A549 (cell line): Measurements from ENCODE around the gene CIDEA.

Experiments used
- GATA3 ChIP-seq: IDR thresholded peaks from 2 replicates; pipeline ENCODE4 v1.6.1; 2012; ENCODE audit warnings: borderline replicate concordance
- JUN ChIP-seq, 2 experiments: fragments of >200 bp; sonication (Bioruptor Twin); formaldehyde crosslinking; IDR thresholded peaks; 2 replicates in 1 of 2; 3 replicates in 1 of 2; pipeline ENCODE4 v1.6.1; 2016 to 2017
- NPAS2 ChIP-seq: fragments of 250-450 bp; sonication (Bioruptor Pico); IDR thresholded peaks from 2 replicates; pipeline ENCODE4 v1.8.0; 2022; ENCODE audit warnings: mild to moderate bottlenecking, moderate library complexity, borderline replicate concordance
- TF ChIP-seq, protein P1 (sequence below): fragments of >200 bp; sonication (Bioruptor Twin); formaldehyde crosslinking; IDR thresholded peaks from 3 replicates; pipeline ENCODE4 v1.5.1; 2016

- no peak for TF ChIP-seq GATA3
- TF ChIP-seq, protein P1, sequence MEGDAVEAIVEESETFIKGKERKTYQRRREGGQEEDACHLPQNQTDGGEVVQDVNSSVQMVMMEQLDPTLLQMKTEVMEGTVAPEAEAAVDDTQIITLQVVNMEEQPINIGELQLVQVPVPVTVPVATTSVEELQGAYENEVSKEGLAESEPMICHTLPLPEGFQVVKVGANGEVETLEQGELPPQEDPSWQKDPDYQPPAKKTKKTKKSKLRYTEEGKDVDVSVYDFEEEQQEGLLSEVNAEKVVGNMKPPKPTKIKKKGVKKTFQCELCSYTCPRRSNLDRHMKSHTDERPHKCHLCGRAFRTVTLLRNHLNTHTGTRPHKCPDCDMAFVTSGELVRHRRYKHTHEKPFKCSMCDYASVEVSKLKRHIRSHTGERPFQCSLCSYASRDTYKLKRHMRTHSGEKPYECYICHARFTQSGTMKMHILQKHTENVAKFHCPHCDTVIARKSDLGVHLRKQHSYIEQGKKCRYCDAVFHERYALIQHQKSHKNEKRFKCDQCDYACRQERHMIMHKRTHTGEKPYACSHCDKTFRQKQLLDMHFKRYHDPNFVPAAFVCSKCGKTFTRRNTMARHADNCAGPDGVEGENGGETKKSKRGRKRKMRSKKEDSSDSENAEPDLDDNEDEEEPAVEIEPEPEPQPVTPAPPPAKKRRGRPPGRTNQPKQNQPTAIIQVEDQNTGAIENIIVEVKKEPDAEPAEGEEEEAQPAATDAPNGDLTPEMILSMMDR = no peak
- TF ChIP-seq NPAS2 (CRISPR knock-in tag) = no peak
- TF ChIP-seq JUN (IDR thresholded peaks at IDR 0.05) = peak; percentile 57 to 85; a peak in 2 of 5 replicates
These were observed 53.7 kb downstream of the CIDEA start, which contains the start of gene TUBB6 for GRCh38 chr18:12307701-12308385.
